GM19240 (cell line): Measurements from ENCODE around the gene EDIL3.

Source experiments
- DNase-seq: peaks from one replicate; pipeline ENCODE4 v3.0.0; 2011; ENCODE audit warnings: low spot score; ENCODE audit not compliant: insufficient read length

Gene EDIL3

DNA sequence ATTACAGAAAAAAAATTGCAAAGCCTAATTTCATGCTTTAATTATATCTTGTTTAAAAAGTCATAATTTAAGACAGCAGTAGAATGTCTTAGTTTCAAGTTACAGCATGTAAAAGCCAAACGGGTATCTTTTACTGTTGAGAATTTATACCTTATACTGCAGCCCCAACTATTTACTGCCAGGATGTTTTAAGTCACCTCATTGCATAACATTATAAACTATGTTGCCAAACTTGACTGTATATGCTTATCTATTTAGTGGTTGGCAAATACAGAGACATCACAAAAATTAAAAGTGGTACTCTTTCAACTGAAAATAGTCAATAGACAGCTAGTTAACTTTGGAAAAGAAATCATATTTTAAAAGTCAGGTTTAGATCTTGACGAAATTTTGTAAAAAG is 119.5 kb downstream of the EDIL3 start:
- no peak for DNase-seq

DNA sequence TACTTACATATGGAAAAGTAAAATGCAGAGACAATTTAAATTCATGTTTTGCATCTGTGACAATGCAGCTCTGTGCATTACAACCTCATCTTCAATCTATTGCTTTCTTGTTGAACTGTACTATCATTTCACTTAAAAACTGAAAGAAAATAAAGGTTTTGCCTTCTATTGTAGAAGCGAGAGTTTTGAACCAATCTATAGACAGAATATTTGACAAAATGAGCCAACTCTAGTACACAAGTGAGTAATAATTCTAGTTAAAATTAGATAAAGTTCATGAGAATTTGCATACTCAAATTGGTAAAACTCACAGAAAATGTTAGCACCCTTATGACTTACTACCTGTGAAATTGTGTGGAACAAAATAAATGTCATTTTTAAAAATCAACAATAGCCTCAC is 123.7 kb downstream of the EDIL3 start:
- no peak for DNase-seq

GRCh38 chr5:84260140-84260539 is 124.5 kb downstream of the EDIL3 start:
- DNase-seq: no peak

- DNase-seq: no peak
Observed at GRCh38 chr5:84259283-84260045, 125.2 kb downstream of the EDIL3 start.

- no peak for DNase-seq
Observed at GRCh38 chr5:84257061-84257460, 127.6 kb downstream of the EDIL3 start.

DNA sequence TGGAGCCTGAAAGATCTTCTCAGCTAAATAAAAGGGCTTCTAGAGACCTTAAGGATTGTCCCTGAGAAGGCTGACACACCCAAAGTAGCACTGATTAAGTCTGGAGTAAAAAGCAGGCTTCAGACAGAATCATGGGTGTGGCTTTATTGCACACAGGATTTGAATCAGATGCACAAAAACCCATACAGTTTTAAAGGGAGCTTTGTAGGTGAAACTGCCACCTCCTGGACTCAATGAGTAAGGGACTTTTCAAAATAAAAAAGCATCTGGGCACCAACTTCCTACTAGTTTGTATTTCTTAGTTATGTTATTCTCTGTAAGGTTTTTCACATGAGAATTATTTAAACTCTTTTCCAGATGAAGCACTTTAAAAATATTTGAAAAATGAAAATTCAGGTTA is 129.4 kb downstream of the EDIL3 start:
- no peak for DNase-seq

DNA sequence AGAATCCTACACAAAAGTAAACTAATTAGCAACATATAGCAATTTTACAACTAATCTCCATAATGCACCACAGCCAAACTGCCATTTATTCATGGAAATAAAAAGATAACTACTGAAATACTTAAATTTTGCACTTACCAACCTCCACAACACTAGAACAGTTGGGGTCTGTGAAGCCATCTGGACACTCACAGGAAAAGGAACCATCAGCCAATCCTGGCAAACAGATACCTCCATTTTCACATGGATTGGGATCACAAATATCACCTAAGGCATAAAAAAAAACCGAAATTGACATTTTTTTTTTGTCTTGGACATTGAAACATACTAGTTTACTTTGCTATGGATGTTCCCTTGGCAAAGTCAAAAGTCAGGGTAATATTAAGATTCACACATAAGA is 130.7 kb downstream of the EDIL3 start:
- DNase-seq: no peak

DNA sequence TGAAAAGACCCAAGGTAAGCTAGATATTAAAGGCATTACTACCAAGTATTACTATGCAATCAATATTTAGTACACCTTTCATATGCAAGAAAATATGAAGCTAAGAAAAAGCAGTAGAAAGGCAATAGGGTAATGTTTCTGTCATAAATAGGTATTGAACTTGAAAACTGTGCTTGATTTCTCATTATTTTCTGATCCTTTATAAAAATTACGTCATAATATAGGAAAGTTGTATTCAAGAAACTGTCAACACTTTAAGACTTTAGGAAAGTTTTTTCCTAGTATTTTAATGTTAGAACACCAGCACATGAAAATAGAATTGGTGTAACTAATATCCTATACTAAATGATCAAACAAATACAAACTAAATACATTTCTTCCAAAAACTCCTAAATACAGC is 133.2 kb downstream of the EDIL3 start:
- DNase-seq: no peak

- DNase-seq: no peak
Observed at GRCh38 chr5:84249918-84250630, 134.6 kb downstream of the EDIL3 start.

GRCh38 chr5:84248013-84248412 is 136.7 kb downstream of the EDIL3 start:
- DNase-seq: no peak

GRCh38 chr5:84242286-84242685 is 142.4 kb downstream of the EDIL3 start:
- no peak for DNase-seq

GRCh38 chr5:84239494-84239893 is 145.2 kb downstream of the EDIL3 start:
- DNase-seq: no peak

DNA sequence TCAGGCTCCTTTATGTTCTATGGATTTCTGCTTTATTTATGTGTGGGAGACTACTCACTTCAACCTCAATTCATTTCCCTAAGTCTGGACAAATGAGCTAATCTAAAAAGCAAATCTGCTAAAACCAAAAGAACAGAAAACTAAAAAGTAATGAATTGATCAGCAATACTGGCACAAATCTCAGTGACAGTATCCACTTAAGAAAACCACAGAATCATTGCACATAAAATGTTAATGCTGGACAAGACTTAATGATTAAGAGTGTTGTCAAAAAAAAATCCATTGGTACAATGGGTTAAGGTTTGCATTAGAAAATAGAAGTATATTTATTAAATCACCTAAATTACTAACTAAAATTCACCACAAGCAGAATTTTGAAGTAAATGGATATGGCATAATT is 147.6 kb downstream of the EDIL3 start:
- no peak for DNase-seq

DNA sequence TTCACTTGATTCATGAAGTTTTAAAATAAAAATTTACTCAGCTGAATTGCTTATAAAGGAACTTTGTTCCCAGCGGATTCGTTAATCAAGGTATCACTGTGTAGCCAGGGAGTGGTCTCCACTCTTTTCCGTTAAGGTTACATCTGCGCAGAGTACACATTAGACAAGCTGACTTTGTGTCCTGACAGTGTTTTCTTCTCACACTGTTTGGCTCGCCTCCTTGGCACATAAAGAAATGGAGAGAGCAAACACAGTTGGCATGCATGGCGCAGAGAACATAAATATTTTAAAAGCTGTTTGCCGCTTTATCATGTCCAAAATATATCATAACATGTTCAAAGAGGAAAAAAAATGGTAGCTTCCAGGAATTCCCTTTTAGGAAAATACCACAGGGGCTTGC is 153.2 kb downstream of the EDIL3 start:
- no peak for DNase-seq

DNA sequence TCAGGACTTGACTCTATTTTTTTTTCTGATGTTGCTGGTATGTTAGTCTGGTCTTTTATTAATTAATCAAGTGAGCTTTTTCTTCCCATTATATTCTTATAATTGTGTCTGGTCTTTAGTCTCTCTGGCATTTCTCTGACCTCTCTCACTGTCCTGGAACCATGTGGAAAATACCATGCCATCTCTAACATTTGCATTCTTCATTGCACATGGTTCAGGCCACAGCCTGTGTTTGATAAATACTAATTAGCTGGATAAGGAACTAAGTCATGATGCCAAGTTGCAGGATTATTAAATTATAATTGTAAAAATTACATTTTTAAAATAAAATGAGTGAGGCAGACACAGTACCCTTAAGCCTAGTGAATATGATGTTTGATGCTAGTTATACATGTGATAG is 155.6 kb downstream of the EDIL3 start:
- no peak for DNase-seq

- DNase-seq: no peak
Observed at GRCh38 chr5:84228266-84228665, 156.4 kb downstream of the EDIL3 start.

GRCh38 chr5:84227236-84227635 is 157.4 kb downstream of the EDIL3 start:
- no peak for DNase-seq

DNA sequence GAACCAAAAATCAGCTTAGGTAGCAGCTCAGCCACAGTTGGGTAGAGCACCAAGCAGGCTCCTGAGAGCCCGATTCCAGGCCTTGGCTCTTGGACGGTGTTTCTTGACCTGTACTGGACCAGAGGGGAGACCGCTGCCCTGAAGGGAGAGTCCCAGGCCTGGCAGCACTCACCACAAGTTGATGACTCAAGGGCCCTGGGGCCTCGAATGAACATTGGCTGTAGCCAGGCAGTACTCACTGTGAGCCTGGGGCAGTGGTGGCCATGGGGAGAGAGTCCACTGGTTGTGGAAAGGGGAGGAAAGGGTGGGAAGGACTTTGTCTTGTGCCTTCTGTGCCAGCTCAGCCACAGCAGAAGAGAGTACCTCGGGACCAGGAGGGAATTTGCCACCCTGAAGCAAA is 166.1 kb downstream of the EDIL3 start:
- no peak for DNase-seq

- DNase-seq: no peak
Observed at GRCh38 chr5:84215521-84215920, 169.2 kb downstream of the EDIL3 start.

GRCh38 chr5:84213861-84214260 is 170.8 kb downstream of the EDIL3 start:
- DNase-seq: no peak

- no peak for DNase-seq
Observed at GRCh38 chr5:84213212-84213611, 171.5 kb downstream of the EDIL3 start.

DNA sequence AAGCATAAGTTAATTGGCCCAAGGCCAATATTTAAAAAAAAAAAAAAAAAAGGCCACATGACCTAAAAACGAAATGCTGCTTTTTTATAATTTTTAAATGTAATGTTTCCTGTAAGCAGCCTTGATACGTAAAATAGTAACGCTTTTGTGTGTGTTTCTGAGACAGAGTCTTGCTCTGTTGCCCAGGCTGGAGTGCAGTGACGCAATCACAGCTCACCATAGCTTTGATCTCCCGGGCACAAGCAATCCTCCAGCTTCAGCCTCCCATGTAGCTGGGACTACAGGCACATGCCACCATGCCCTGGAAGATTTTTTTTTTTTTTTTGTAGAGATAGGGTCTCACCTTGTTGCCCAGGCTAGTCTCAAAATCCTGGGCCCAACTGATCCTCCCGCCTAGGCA is 179.9 kb downstream of the EDIL3 start:
- no peak for DNase-seq

GRCh38 chr5:84202136-84202535 is 182.5 kb downstream of the EDIL3 start:
- no peak for DNase-seq
